Transverse colon (tissue), 4 donors: Measurements from ENCODE around the gene CCDC88C. TPM values are rescaled to one million over a fixed set of nuclear protein-coding genes. Genes with fewer than 3 reads are reported as not detected.
"Not testable (repeated sequence)": the region's sequence is repeated elsewhere in the genome, so short reads cannot be mapped to it uniquely, and the experiment has no call there.

Experiments
- DNase-seq: peaks from one replicate; pipeline ENCODE4 v3.0.0-alpha.2; 2019
- H3K27ac ChIP-seq, 4 donors: fragments of 200-600 bp; sonication (generic); 2 replicates each; pipeline ENCODE4 v1.5.1; 2016 to 2018; ENCODE audit warnings: inconsistent platforms in 4 of 4
- H3K27me3 ChIP-seq: fragments of 200-600 bp; sonication (generic); 2 replicates; pipeline ENCODE4 v1.5.1; 2017; ENCODE audit warnings: inconsistent platforms
- H3K36me3 ChIP-seq, 4 donors: fragments of 200-600 bp; sonication (generic); 2 replicates each; pipeline ENCODE4 v1.5.1; 2017 to 2019; ENCODE audit warnings: inconsistent platforms in 4 of 4
- H3K4me1 ChIP-seq, 4 donors: fragments of 200-600 bp; sonication (generic); 2 replicates each; pipeline ENCODE4 v1.5.1; 2017 to 2020; ENCODE audit warnings: inconsistent platforms in 4 of 4
- H3K4me3 ChIP-seq, 4 donors: fragments of 200-600 bp; sonication (generic); 1 replicate in 1 of 4; 2 replicates in 3 of 4; pipeline versions ENCODE4 v1.5.1 to v1.6.1; 2017 to 2019; ENCODE audit warnings: inconsistent platforms in 4 of 4
- H3K9me3 ChIP-seq, 2 donors: fragments of 200-600 bp; sonication (generic); 2 replicates each; pipeline ENCODE4 v1.5.1; 2017 to 2019; ENCODE audit warnings: inconsistent platforms in 2 of 2
- EP300 ChIP-seq: sonication (generic); formaldehyde crosslinking; IDR thresholded peaks from one replicate; pipeline ENCODE4 v1.6.1; 2017; ENCODE audit warnings: antibody characterized with exemption, low read depth
- POLR2A ChIP-seq: fragments of 450-650 bp; IDR thresholded peaks from one replicate; pipeline ENCODE4 v1.6.1; 2016; ENCODE audit warnings: antibody characterized with exemption, mild to moderate bottlenecking, moderate library complexity
- POLR2AphosphoS5 ChIP-seq, 3 donors: sonication (generic); formaldehyde crosslinking; IDR thresholded peaks; one replicate each; pipeline ENCODE4 v1.6.1; 2016; ENCODE audit warnings: antibody characterized with exemption in 3 of 3
- WGBS, 2 donors: methylation state at CpG; one replicate each; pipeline ENCODE4 v1.1.5; 2018; ENCODE audit warnings: low coverage in 1 of 2; 5-methylcytosine and 5-hydroxymethylcytosine counted together
- in situ Hi-C, 4 donors: fragments of 200-750 bp; cut with MboI; loops; one replicate each; pipeline versions ENCODE4 v1.15.0 to v1.15.1; 2017; ENCODE audit warnings: low sequenced_read_pairs in 3 of 4, low pct_ligation_motif_present in 1 of 4, low pct_unique_long_range_greater_than_20kb in 1 of 4
- intact Hi-C: fragments of 100-400 bp; cut with DNase I; formaldehyde crosslinking; loops from one replicate; pipeline ENCODE4 v1.15.1; 2023; ENCODE audit warnings: low total_unique reads
- total RNA-seq, 4 donors: library from RNA; depleted of rRNA; stranded (reverse); fragments of >200 nt; gene quantifications; one replicate each; pipeline ENCODE4 v1.1.0, GENCODE V29; 2016
- TF ChIP-seq, protein P1 (sequence below), 5 experiments: fragments of 200-600 bp in 3 of 5; fragments of 450-650 bp in 2 of 5; sonication (generic) in 3 of 5; IDR thresholded peaks; 1 replicate in 2 of 5; 2 replicates in 3 of 5; pipeline ENCODE4 v1.5.1; 2016 to 2017; ENCODE audit warnings: antibody characterized with exemption in 5 of 5, inconsistent platforms in 3 of 5, mild to moderate bottlenecking in 2 of 5, moderate library complexity in 1 of 5

The CCDC88C gene
- total RNA-seq, 4 donors from 2014 or later = 29.5 to 171 (median 60.3) TPM

DNA sequence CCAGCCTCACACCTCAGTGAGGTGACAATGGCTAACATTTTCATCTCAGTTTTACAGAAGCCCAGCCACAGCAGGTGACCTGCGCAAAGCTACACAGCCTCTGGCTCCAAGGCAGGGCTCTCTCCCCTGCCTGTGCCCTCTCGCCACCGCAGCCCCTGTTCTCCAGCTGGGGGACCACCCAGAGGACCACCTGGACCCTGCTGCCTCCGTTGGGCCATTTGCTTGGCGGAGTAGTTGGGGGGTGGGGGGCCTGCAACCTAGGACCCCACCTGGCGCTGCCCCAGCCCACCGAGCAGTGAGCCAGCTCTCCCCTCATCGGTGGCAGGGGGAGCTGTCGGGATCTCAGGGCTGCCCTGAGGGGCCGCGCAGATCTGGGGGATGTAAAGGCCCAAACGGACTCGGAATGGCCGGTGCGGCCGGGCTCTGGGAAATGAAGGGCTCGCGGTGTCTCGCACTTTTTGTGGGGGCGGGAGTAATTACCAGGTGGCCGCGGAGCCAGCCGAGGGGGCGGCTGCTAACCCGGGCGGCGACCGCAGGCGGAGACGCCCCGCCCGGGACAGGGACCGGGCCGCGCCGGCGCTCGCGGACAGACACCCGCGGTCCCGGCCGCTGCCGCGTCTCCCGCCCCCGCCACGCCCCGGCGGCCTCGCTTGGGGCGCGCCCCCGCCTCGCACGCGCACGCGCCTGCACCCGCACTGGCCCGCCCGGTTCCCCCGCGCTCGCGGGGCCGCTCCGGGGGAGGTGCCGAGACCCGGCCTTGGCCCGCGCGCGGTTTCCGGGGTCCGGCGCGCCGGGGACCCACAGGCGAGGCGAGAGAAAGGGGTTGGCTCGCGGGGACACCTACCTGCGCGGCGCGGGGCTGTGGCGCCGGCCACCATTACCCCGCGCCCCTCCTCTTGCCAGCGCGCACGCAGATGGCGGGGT lies 164.5 kb downstream of the CCDC88C start:
- TF ChIP-seq POLR2A = no peak
- Histone ChIP-seq H3K27ac (peak overlapping the region; percentile 51 to 56 (median 54)), H3K36me3 (no peaks in the 10 kb centered on the region), H3K4me3 (peak overlapping the region; percentile 38 to 63 (median 50)), H3K9me3 (no peaks in the 10 kb centered on the region), H3K27me3 (peaks cover 5% of the 10 kb centered on the region), H3K4me1 (peaks cover 12 to 40% (median 31%) of the 10 kb centered on the region in 4 donors)
- DNase-seq = peak; percentile 63
- 3% methylated on average over 70 of the region's 95 CpGs; no CpG with 5 or more reads in 1 of the 2 donors for WGBS, 2 donors
- intact Hi-C loops = no loop called here
- in situ Hi-C loops = no loop called here

DNA sequence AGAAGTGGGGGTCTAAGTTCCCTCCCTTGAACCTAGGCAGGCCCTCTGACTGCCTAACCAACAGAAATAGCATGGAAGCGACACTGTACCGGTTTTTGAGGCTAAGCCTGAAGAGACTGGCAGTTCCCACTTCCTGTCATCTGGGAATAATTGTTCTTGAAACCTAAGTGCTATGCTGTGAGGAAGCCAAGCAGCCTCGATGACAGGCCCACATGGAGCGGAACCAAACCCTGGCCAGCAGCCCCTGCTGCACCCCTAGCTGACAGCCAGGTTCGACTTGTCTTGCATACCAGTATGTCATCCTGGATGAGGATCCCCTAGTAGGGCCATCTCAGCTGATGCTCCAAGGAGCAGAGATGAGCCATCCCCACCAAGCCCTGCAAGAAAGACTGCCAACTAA lies 166.7 kb downstream of the CCDC88C start:
- H3K4me3 ChIP-seq = no peak overlapping the region
- intact Hi-C loops (no loop called here), in situ Hi-C loops (no loop called here)
- 58 to 74% methylated on average over 2 to 5 of the region's 5 CpGs for WGBS, 2 donors
- H3K4me1 ChIP-seq = peaks cover 12 to 25% (median 17%) of the 10 kb centered on the region in 4 donors
- no peaks in the 10 kb centered on the region for H3K36me3 ChIP-seq
- no peaks in the 10 kb centered on the region for H3K9me3 ChIP-seq
- peaks cover 5% of the 10 kb centered on the region for H3K27me3 ChIP-seq
- H3K27ac ChIP-seq = peak overlapping the region in 3 of 4 donors; percentile 12 to 50 (median 34)
- no peak for TF ChIP-seq EP300
- no peak for TF ChIP-seq POLR2A
- TF ChIP-seq, protein P1, sequence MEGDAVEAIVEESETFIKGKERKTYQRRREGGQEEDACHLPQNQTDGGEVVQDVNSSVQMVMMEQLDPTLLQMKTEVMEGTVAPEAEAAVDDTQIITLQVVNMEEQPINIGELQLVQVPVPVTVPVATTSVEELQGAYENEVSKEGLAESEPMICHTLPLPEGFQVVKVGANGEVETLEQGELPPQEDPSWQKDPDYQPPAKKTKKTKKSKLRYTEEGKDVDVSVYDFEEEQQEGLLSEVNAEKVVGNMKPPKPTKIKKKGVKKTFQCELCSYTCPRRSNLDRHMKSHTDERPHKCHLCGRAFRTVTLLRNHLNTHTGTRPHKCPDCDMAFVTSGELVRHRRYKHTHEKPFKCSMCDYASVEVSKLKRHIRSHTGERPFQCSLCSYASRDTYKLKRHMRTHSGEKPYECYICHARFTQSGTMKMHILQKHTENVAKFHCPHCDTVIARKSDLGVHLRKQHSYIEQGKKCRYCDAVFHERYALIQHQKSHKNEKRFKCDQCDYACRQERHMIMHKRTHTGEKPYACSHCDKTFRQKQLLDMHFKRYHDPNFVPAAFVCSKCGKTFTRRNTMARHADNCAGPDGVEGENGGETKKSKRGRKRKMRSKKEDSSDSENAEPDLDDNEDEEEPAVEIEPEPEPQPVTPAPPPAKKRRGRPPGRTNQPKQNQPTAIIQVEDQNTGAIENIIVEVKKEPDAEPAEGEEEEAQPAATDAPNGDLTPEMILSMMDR (IDR thresholded peaks at IDR 0.05) = no peak
- TF ChIP-seq POLR2AphosphoS5 (IDR thresholded peaks at IDR 0.05) = no peak
- no peak for DNase-seq

DNA sequence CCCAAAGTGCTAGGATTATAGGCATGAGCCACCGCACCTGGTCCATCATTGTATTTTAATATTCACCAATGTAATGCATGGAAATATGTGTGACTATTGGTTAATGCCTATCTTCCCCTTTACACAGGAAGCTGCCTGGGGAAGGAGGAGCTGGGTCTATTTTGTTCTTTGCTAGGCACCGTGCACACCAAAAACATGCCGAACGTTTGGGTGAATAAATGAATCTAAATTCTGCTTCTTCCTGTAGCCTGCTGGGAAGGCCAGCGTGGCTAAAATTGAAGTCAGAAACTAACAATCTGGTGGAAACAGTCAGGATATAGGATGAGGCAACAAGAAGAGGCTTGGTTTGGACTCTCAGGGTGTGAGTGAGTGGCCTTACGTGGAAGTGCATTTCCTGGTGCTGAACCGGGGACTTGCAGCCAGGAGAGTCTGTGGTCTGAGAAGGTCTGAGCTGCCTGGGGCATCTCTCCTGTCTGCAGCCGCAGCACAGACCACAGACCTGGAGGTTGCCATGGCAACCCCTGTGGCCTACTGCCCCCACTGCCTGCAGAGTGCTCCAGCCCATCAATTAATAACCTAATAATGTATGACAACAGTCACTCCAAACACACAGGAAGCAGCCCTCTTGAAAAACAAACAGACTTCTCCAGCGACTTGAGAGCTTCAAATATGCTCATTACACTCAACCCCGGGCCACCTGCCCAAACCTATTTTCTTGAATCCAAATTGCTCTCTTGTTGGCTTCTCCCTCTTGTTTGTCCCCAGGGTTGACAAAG lies 167.6 kb downstream of the CCDC88C start:
- intact Hi-C loops (no loop called here), in situ Hi-C loops (no loop called here)
- peak overlapping the region; percentile 12 to 50 (median 24) for H3K27ac ChIP-seq
- 55 to 76% methylated on average over 7 to 10 of the region's 10 CpGs for WGBS, 2 donors
- no peak overlapping the region for H3K4me3 ChIP-seq
- no peaks in the 10 kb centered on the region for H3K9me3 ChIP-seq
- TF ChIP-seq POLR2AphosphoS5 (IDR thresholded peaks at IDR 0.05) = no peak
- TF ChIP-seq POLR2A = no peak
- TF ChIP-seq, protein P1 (IDR thresholded peaks at IDR 0.05) = no peak
- no peak for TF ChIP-seq EP300
- no peaks in the 10 kb centered on the region for H3K36me3 ChIP-seq
- H3K4me1 ChIP-seq = peaks cover 12 to 22% (median 17%) of the 10 kb centered on the region in 4 donors
- peak; percentile 46 for DNase-seq
- H3K27me3 ChIP-seq = peaks cover 5% of the 10 kb centered on the region

DNA sequence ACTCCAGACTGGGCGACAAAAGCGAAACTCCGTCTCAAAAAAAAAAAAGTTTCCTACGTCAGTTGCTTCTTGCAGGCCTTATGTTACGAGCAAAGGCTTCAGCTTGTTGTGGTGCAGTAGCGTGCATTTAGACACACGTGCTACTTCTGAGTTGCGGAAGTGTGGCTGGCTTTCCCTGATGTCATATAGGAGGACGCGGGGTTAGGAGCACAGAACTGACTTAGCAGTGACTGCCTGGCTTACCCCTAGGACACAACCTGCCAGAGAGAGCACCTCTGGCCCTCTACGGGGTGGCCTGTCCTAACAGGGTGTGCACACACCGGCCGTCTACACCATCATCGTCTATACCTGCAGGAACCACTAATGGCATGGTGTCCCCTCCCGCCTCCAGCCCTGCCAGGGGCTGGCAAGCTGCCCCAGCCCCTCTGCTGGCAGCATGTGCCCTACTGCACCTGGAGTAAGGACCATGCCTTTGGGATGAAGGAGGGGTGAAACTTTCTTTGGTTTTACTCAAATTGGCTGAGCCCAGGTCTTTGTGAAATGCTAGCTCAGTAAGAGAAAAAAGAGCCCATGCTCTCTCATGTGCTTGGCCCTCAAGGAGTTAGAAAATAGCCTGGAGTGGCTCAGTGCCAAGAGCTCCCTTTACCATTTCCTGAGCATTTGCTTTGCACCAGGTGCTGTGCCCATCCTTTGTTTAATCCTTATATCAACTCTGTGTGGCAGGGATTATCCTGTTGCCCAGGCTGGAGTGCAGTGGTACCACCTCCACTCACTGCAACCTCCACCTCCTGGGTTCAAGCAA lies 171.4 kb downstream of the CCDC88C start:
- H3K27ac ChIP-seq = peak overlapping the region; percentile 27 to 63 (median 52)

DNA sequence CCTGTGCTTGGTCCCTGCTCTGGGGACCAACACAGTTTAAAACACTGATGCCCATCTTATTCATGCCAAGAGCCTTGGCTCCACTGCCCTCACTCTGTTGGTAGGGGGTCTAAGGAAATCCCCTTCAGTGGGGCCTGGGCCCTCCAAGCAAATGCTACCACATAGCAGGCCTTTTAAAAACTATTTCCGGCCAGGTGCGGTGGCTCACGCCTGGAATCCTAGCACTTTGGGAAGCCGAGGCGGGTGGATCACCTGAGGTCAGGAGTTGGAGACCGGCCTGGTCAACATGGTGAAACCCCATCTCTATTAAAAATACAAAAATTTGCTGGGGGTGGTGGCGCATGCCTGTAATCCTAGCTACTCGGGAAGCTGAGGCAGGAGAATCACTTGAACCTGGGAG lies 172.0 kb downstream of the CCDC88C start:
- peaks cover 0 to 26% (median 9%) of the 10 kb centered on the region in 4 donors for H3K4me1 ChIP-seq
- peak overlapping the region; percentile 46 to 66 (median 60) for H3K27ac ChIP-seq
- H3K9me3 ChIP-seq, H3K36me3 ChIP-seq, intact Hi-C loops, H3K27me3 ChIP-seq, DNase-seq, in situ Hi-C loops, H3K4me3 ChIP-seq: not testable (repeated sequence)
- WGBS, 2 donors = 96 to 98% methylated on average over 5 to 8 of the region's 8 CpGs

More for the DNA sequence above, 171.4 kb downstream of the CCDC88C start:
- H3K4me3 ChIP-seq = no peak overlapping the region
- peak; percentile 14 for TF ChIP-seq POLR2A
- no peak for TF ChIP-seq POLR2AphosphoS5 (IDR thresholded peaks at IDR 0.05)
- TF ChIP-seq EP300 = no peak
- TF ChIP-seq, protein P1 (IDR thresholded peaks at IDR 0.05) = no peak
- in situ Hi-C loops = no loop called here
- no peaks in the 10 kb centered on the region for H3K9me3 ChIP-seq
- intact Hi-C loops = no loop called here
- DNase-seq = peak; percentile 43
- H3K27me3 ChIP-seq = no peaks in the 10 kb centered on the region
- 93% methylated on average over 15 of the region's 15 CpGs; no CpG with 5 or more reads in 1 of the 2 donors for WGBS, 2 donors
- peaks cover 0 to 26% (median 9%) of the 10 kb centered on the region in 4 donors for H3K4me1 ChIP-seq
- H3K36me3 ChIP-seq = no peaks in the 10 kb centered on the region
